RPMI7951 (cell line): Measurements from ENCODE around the gene SMARCAD1. TPM values are rescaled to one million over a fixed set of nuclear protein-coding genes. Genes with fewer than 3 reads are reported as not detected.

Experiments used
- DNase-seq: peaks from one replicate; pipeline ENCODE4 v3.0.0-alpha.2; 2012; ENCODE audit warnings: low read depth
- total RNA-seq: library from RNA; depleted of rRNA; stranded (reverse); fragments of >200 nt; shearing (Covaris generic); gene quantifications from 2 replicates; pipeline ENCODE4 v1.2.3, GENCODE V29; 2014; rRNA removed

SMARCAD1 gene
- total RNA-seq: 24.9 and 30.8 TPM in 2 replicates

GRCh38 chr4:94207469-94208224 lies at the start of gene SMARCAD1:
Gene SMARCAD1 (plus strand): TSS chr4:94207865. CDS start chr4:94208395, 530 bp downstream.
- DNase-seq: peak; percentile 91

- no peak for DNase-seq
Measured at GRCh38 chr4:94158883-94159282, 48.8 kb upstream of the SMARCAD1 start.

DNA sequence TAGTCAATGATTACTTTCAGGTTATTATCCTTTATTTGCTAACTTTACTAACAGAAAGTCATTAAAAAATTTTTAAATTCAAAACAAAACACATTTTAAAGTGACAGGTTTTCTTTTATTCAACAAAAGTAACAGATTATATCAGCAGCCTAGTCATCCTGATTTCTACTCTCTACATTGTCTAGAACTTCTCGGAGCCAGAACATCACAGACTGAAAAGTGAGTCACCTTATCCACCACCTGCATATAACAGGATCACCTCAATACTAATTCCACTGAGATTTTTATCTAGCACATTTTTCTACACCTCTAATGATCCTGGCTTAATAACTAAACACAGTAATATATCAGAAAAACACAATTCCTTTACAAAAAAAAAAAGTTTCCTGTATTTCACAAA lies 47.9 kb upstream of the SMARCAD1 start:
- DNase-seq: no peak

- no peak for DNase-seq
Measured at GRCh38 chr4:94160774-94161173, 46.9 kb upstream of the SMARCAD1 start.

- DNase-seq: no peak
Measured at GRCh38 chr4:94165256-94165655, 42.4 kb upstream of the SMARCAD1 start.

DNA sequence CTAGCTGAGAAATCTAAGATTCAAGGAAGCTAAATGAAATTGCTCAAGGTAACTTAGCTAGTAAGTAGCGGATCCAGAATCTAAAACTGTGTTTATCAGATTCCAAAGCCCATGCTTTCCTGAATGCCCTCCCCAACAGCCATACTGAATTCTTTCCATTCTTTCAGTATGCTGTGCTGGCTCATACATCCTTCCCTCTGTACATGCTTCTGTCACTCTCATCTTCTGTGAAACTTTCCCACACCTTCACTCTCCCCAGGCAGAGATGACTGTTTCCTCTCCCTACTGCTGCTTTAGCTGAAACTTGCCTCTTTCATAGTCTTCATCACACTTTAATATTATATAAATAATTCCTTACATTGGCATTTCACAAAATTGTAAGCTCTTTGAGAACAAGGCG lies 39.3 kb upstream of the SMARCAD1 start:
- DNase-seq: no peak

GRCh38 chr4:94169803-94170372 lies 37.8 kb upstream of the SMARCAD1 start:
- no peak for DNase-seq

- no peak for DNase-seq
Measured at GRCh38 chr4:94171616-94172015, 36.0 kb upstream of the SMARCAD1 start.

DNA sequence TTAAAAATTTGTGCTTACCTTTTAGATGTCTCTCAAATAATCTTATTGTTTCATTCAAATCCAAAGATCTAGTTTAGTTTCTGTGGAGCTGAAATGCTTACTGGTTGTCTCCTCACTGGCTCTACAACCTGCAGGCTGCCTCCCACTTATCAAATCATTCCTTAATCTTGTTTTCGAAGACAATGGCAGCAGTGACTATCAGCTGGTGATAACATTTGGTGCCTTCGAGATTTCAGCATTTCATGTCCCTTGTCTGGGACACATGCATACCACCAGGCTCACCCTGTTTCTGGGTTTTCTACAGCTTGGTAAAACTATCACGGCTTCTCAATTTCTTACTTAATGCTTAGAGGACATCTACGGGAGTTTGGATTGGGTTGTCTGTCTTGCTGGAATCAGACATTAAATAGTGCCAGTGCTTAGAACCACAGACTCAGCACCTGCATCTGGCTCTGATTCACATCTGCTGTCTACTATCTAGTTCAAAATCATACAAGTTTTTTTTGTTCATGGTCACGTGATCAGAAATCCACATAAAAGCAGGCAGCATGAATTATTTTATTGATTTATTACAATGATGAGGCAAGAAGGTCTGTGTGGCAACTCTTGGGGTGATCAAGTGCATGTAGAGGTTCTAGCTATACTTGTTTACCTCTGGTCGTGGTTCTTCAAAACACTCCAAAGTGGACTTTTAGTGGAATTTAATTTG lies 32.0 kb upstream of the SMARCAD1 start:
- no peak for DNase-seq

DNA sequence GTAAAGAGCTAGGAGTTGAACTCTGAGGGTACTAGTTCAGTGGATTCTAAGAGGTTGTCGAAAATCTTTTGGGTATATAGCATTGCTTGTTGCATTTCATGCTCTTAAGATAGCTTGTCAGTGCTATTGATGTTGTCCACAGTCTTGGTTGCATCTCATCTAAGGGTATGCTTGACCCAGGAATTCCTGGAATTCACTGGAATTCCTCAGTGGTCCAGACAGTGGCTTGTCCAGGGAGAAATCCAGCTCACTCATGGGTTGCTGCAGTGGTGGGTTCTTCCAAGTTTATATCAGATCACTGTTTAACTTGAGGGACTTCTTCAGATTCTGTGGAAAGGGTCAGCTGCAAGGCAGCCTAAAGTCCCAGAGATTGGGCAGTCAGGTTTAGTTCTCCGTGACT lies 29.8 kb upstream of the SMARCAD1 start:
- DNase-seq: no peak

- DNase-seq: no peak
Measured at GRCh38 chr4:94181815-94182214, 25.9 kb upstream of the SMARCAD1 start.

DNA sequence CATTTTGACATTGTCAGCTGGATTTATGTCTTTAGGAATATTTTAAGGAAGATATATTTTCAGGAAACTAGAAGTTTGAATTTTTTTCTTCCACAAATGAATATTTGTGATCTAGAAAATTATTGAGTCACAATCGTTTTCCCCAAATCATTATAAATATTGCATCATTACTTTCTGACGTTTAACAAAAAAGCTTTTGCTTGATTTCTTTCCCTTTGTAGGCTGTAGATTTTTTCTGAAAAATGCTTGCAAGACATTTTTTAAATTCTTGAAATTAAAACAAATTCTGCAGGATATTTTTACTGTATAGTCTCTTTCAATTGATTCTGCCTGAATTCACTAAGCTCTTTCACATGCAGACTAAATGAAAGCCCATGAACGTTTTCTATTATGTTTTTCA lies 4.9 kb upstream of the SMARCAD1 start:
- no peak for DNase-seq

DNA sequence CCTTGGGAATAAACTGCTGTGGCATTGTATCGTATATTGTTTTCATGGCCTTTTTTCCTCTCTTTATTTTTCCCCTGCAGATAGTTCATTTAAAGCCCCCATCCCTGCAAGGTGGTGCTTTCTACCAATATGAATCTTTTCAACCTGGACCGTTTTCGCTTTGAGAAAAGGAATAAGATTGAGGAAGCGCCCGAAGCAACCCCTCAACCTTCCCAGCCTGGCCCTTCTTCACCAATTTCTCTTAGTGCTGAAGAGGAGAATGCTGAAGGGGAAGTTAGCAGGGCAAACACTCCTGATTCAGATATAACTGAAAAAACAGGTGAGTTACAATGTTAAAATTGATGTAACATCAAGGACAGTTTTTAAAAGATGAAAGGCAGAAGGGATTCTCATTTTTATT lies 601 bp downstream of the SMARCAD1 start:
- DNase-seq: no peak

DNA sequence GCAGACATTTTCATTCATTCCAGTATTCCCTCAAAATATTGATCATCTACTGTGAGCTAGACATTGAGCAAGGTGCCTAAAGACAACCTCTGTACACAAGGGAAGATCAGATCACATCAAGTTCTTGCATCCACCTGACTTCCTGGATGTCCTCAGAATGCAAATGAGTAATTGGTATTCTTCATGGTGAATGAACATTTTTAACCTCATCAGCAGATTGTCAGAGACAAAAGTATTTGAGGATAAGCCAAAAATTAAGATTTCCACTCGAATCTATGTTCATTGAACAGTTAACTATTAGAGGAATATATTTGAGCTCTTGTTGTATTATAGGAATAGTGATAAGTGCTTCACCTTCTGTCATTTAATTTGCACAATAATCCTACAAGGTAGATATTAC lies 1.3 kb downstream of the SMARCAD1 start:
- DNase-seq: no peak

GRCh38 chr4:94211861-94212260 lies 4.2 kb downstream of the SMARCAD1 start:
- DNase-seq: no peak

DNA sequence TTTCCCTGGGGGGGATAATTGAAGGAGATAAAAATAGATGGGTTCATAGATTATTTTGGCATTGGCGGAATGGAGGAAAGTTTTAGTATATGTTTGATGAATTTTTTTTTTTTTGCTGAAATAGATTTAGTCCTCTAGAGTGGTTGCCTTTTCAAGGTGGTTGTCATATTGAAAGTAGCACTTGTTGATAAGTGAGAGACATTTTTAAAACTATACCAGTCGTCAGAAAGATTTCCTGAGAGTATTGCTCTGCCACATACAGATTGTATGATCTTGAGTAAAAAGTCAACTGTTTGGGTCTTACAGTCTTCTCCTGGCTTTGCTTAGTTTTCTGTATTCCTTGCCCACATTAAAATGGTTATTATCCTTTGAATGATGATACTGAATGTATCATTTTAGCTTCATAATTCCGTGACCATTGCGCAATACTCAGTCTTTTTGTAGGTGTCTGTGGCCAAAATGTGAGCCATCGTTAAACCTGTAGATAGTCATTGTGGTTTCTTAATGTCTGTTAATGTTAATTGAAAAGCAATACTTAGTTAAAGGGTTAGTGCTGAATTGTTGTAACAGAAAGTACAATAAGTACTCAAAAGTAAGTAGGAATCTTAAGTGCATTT lies 7.1 kb downstream of the SMARCAD1 start:
- DNase-seq: no peak

DNA sequence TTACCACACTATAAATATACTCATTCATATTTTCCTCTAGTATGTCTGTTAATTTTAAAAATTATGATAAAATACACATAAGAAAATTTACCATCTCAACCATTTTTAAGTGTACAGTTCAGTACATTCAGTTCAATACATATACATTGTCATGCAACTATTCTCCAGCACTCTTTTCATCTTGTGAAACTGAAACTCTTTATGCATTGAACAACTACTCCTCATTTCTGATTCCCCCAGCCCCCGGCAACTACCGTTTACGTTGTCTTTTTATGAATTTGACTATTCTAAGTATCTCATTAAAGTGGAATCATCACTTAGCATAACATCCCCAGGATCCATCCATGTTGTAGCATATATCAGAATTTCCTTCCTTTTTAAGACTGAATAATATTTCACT lies 8.7 kb downstream of the SMARCAD1 start:
- DNase-seq: no peak

GRCh38 chr4:94219402-94219801 lies 11.7 kb downstream of the SMARCAD1 start:
- no peak for DNase-seq

GRCh38 chr4:94221916-94222315 lies 14.3 kb downstream of the SMARCAD1 start:
- DNase-seq: no peak

GRCh38 chr4:94225449-94225848 lies 17.8 kb downstream of the SMARCAD1 start:
- DNase-seq: no peak

GRCh38 chr4:94226763-94227162 lies 19.1 kb downstream of the SMARCAD1 start:
- no peak for DNase-seq

- no peak for DNase-seq
Measured at GRCh38 chr4:94228493-94229216, 21.0 kb downstream of the SMARCAD1 start.
